Sigmoid colon (tissue), 4 donors: Measurements from ENCODE around the gene GALNT7.

Source experiments
- EP300 ChIP-seq, 4 donors: sonication (generic); formaldehyde crosslinking; IDR thresholded peaks; one replicate each; pipeline ENCODE4 v1.6.1; 2017; ENCODE audit warnings: antibody characterized with exemption in 4 of 4
- POLR2A ChIP-seq, 2 donors: fragments of 450-650 bp; IDR thresholded peaks; one replicate each; pipeline ENCODE4 v1.6.1; 2016; ENCODE audit warnings: antibody characterized with exemption in 2 of 2, mild to moderate bottlenecking in 2 of 2, moderate library complexity in 2 of 2
- POLR2AphosphoS5 ChIP-seq, 4 donors: sonication (generic); formaldehyde crosslinking; IDR thresholded peaks; one replicate each; pipeline ENCODE4 v1.6.1; 2017; ENCODE audit warnings: antibody characterized with exemption in 4 of 4
- TF ChIP-seq, protein P1 (sequence below), 4 experiments: fragments of 450-650 bp in 3 of 4; fragments of 200-600 bp in 1 of 4; IDR thresholded peaks; one replicate each; pipeline ENCODE4 v1.5.1; 2016 to 2019; ENCODE audit warnings: antibody characterized with exemption in 4 of 4, mild to moderate bottlenecking in 3 of 4, moderate library complexity in 2 of 4

DNA sequence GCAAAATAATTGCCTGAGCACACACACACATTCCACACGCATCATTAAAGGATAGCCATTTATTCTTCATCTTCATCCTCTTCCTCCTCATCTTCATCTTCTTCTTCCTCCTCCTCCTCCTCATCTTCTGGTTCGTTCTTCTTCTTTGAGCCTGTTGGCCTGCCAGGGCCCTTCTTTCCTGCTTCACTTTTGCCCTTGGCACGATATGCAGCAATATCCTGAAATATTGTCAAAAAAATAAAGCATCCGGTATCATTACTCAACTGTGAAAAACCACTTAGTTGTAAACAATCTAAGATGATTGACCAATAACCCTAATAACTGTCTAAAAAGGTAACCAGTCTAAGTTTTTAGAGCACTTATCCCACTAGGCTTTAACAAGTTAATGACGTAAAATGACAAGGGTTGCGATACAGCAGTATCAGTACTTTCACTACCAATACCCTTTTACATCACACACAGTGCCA is 163.4 kb downstream of the GALNT7 start:
- TF ChIP-seq, protein P1, sequence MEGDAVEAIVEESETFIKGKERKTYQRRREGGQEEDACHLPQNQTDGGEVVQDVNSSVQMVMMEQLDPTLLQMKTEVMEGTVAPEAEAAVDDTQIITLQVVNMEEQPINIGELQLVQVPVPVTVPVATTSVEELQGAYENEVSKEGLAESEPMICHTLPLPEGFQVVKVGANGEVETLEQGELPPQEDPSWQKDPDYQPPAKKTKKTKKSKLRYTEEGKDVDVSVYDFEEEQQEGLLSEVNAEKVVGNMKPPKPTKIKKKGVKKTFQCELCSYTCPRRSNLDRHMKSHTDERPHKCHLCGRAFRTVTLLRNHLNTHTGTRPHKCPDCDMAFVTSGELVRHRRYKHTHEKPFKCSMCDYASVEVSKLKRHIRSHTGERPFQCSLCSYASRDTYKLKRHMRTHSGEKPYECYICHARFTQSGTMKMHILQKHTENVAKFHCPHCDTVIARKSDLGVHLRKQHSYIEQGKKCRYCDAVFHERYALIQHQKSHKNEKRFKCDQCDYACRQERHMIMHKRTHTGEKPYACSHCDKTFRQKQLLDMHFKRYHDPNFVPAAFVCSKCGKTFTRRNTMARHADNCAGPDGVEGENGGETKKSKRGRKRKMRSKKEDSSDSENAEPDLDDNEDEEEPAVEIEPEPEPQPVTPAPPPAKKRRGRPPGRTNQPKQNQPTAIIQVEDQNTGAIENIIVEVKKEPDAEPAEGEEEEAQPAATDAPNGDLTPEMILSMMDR (IDR thresholded peaks at IDR 0.05): no peak
- TF ChIP-seq POLR2AphosphoS5 (IDR thresholded peaks at IDR 0.05): no peak
- TF ChIP-seq EP300 (IDR thresholded peaks at IDR 0.05): no peak
- TF ChIP-seq POLR2A (IDR thresholded peaks at IDR 0.05): no peak
